GM19455 (cell line): ENCODE data around the gene LRIG1.

Experiments
- ATAC-seq: cut with Tn5 transposase; IDR thresholded peaks from one replicate; pipeline ENCODE4 v1.9.1; 2021; ENCODE audit not compliant: unreplicated experiment

LRIG1 gene

DNA sequence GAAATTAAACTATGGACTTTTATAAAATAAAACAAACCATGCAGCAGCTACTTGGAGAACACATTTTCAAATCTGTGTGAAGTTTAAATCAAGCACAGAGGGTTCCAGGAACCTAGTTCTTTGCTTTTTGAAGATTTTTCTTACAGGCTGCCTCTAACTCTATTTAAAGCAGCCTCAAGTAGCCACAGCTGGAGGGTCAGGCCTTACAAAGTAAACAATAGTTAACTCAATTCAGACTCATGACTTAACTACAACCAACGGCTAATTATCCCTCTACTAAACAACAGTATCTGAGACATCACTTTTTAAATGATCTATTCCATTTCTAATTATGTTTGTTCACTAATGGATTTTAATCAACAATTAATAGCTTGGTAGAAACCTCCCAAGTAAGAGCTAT, 9.8 kb downstream of the LRIG1 start:
- no peak for ATAC-seq

GRCh38 chr3:66490214-66490613, 10.6 kb downstream of the LRIG1 start:
- ATAC-seq = no peak

DNA sequence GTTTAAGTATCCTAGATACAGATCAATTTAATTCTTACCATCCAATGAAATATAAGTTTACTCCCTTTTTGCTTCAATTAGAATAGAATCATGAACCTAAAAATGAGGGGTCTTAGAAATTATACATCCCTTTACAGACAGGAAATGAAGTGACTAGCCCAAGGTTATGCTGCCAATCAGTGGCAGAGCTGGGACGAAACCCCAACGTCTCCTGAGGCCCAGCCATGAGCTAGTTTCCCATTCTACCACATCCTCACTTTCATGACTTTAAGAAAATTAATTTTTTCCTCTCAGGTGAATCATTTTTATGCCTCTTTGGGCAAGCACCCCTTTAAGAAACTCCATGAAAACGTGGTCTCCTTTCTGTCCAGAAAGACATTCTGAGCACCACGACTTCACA, 11.2 kb downstream of the LRIG1 start:
- no peak for ATAC-seq

DNA sequence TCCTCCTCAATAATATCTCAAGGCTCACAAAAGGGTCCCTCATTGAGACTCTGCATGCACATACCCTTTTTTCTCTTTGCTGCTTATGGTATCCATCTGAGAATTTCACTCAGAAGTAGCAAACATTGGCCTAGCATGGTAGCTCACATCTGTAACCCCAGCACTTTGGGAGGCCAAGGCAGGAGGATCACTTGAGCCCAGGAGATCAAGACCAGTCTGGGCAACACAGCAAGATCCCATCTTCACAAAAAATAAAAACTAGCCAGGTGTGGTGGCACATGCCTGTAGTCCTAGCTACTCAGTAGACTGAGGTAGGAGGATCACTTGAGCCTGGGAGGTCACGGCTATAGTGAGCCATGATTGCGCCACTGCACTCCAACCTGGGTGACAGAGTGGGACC, 11.7 kb downstream of the LRIG1 start:
- no peak for ATAC-seq

- ATAC-seq = no peak
These were observed 12.3 kb downstream of the LRIG1 start for GRCh38 chr3:66488492-66488891.

DNA sequence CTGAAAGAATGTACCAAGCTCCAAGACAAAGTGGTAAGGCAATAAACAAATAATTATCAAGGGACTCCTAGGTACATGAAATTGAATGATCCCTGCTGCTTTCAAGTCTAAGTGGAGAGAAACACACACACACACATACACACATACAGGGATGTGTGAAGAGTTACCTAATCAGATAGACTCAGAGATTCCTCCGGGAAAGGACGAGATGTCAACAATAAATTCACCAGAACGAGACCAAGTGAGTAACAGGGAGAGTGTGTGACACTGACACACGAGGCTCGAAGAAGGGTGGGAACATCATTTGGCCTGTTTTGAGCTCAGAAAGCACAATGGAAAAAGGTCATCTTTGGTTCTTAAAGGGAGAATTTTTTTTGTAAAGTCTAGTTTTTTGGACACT, 13.4 kb downstream of the LRIG1 start:
- no peak for ATAC-seq

DNA sequence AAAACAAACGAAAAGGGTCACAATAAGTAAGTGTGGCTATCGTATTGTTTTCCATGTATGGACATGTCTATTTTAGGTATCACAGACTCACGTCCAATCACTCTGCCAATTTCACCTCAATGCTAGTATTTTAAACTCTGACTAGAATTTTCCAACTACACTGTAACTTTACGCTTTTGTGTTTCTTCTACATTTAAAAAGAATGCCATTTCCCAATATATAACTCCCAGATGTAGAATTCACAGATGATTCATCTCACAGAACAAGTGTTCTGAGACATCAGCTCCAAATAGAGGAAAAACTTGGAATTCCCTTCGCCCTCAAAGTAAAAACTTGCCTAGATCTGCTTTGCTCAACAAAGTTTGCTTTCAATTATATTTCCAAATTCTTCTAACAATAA, 14.2 kb downstream of the LRIG1 start:
- ATAC-seq = no peak

DNA sequence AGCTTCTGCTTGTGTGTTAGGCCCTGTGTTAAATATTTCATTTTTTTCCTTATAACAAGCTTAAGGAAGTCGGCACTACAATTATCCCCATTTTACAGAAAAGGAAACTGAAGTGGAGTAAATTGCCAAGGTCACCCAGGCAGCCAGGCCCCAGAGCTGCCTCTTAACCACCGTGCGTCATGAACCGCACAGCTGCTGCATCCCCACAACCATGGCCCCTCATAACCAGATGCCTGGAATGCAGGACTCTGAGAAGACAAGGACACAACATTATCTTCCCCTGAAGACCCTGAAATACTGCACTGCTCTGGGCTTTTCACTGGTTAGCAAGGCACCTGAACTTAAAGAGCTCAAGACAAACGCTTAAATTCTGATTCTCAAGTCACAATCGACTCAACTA, 14.6 kb downstream of the LRIG1 start:
- no peak for ATAC-seq

GRCh38 chr3:66485291-66485968, 15.4 kb downstream of the LRIG1 start:
- ATAC-seq = no peak

GRCh38 chr3:66484106-66484844, 16.5 kb downstream of the LRIG1 start:
- no peak for ATAC-seq

DNA sequence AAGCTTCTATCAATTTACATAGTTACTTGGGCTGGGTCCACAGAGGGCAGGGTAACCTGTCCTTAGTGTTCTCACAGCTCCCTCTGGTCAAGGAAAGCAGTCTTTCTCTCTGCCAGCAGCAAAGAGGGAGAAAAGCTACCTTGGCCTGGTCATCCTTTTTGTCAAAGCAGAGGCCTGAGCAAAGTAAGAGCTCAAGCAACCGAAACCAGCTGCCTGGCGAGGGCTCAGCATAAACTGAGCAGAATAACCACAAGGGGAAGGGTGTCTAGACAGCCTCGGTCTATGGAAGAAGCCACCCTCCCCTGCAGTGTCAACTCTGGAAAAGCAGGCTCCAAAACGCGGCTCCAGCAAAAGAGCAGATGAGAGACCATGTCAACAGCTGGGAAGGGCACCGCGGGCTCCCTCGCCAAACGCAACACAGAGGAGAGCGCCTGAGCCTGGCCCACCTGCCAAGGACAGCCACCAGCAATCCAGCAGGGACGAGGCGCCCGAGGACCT, 17.4 kb downstream of the LRIG1 start:
- no peak for ATAC-seq

- ATAC-seq = no peak
These were observed 17.8 kb downstream of the LRIG1 start for GRCh38 chr3:66483006-66483405.

- ATAC-seq = no peak
These were observed 18.8 kb downstream of the LRIG1 start for GRCh38 chr3:66482018-66482404.

GRCh38 chr3:66481071-66482017, 19.5 kb downstream of the LRIG1 start:
- ATAC-seq = no peak

GRCh38 chr3:66480666-66481065, 20.2 kb downstream of the LRIG1 start:
- no peak for ATAC-seq

- no peak for ATAC-seq
These were observed 21.3 kb downstream of the LRIG1 start for GRCh38 chr3:66479532-66479947.

- ATAC-seq = no peak
These were observed 21.9 kb downstream of the LRIG1 start for GRCh38 chr3:66478960-66479359.

GRCh38 chr3:66477856-66478255, 23.0 kb downstream of the LRIG1 start:
- no peak for ATAC-seq

- ATAC-seq = no peak
These were observed 23.9 kb downstream of the LRIG1 start for GRCh38 chr3:66476852-66477381.

DNA sequence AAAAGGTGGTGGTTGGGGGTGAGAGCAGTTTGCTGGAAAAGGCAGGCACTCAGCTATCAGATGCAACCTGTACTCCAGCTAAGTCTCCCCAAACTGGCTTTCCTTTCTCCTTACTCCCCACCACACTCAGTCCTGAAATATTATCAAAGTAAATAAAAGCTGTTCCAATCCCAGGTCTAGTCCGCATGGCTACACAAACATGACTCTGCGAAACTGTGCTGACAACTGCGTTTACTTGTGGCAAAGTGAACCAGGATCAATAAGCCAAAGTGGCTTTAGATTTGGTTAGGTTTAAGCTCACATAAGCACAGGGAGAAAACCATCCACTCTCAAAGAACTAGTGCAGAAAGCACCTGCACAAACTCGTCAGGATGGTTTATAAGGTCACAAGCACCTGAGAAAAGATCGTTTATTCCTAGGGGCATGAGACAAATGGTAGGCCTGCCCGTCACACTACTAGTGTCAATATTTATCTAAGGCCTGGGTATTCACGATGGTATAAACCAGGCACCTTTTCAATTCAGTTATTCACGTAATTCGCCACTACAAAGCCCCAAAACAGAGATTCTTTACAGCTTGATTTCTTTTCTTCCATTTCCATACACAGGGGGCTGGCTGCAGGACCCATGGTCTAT, 25.3 kb downstream of the LRIG1 start:
- no peak for ATAC-seq

- no peak for ATAC-seq
These were observed 27.1 kb downstream of the LRIG1 start for GRCh38 chr3:66473692-66474091.
